GM19043 (cell line): ENCODE results near the gene BEAN1.
"Not testable (repeated sequence)": the region's sequence is repeated elsewhere in the genome, so short reads cannot be mapped to it uniquely, and the experiment has no call there.

Source experiments
- ATAC-seq: cut with Tn5 transposase; IDR thresholded peaks from one replicate; pipeline ENCODE4 v1.9.1; 2021; ENCODE audit warnings: low read depth; ENCODE audit not compliant: unreplicated experiment

BEAN1 gene

GRCh38 chr16:66438536-66438935, 11.4 kb downstream of the BEAN1 start:
- ATAC-seq, result no peak

GRCh38 chr16:66439051-66439730, 12.1 kb downstream of the BEAN1 start:
- no peak for ATAC-seq

GRCh38 chr16:66440271-66440802, 13.2 kb downstream of the BEAN1 start:
- no peak for ATAC-seq

- ATAC-seq, result no peak
These were observed 13.9 kb downstream of the BEAN1 start for GRCh38 chr16:66440970-66441369.

GRCh38 chr16:66441586-66442375, 14.7 kb downstream of the BEAN1 start:
- no peak for ATAC-seq

GRCh38 chr16:66442502-66443268, 15.6 kb downstream of the BEAN1 start:
- ATAC-seq, result no peak

GRCh38 chr16:66443269-66443652, 16.2 kb downstream of the BEAN1 start:
- no peak for ATAC-seq

- no peak for ATAC-seq
These were observed 17.0 kb downstream of the BEAN1 start for GRCh38 chr16:66444049-66444481.

GRCh38 chr16:66446737-66447136, 19.6 kb downstream of the BEAN1 start:
- no peak for ATAC-seq

- ATAC-seq, result no peak
These were observed 20.4 kb downstream of the BEAN1 start for GRCh38 chr16:66447491-66447890.

GRCh38 chr16:66451548-66451947, 24.5 kb downstream of the BEAN1 start:
- no peak for ATAC-seq

- not testable (repeated sequence) for ATAC-seq
These were observed 26.1 kb downstream of the BEAN1 start for GRCh38 chr16:66453230-66453629.

- ATAC-seq, result no peak
These were observed 27.7 kb downstream of the BEAN1 start for GRCh38 chr16:66454751-66455150.

GRCh38 chr16:66455970-66456369, 28.9 kb downstream of the BEAN1 start:
- no peak for ATAC-seq

GRCh38 chr16:66457888-66458287, 30.8 kb downstream of the BEAN1 start:
- ATAC-seq, result no peak

- no peak for ATAC-seq
These were observed 31.2 kb downstream of the BEAN1 start for GRCh38 chr16:66458292-66458691.

GRCh38 chr16:66458853-66459252, 31.8 kb downstream of the BEAN1 start:
- no peak for ATAC-seq

- ATAC-seq, result no peak
These were observed 32.8 kb downstream of the BEAN1 start for GRCh38 chr16:66459878-66460277.

GRCh38 chr16:66460703-66461102, 33.6 kb downstream of the BEAN1 start:
- ATAC-seq, result no peak

- ATAC-seq, result no peak
These were observed 35.8 kb downstream of the BEAN1 start for GRCh38 chr16:66462912-66463311.

GRCh38 chr16:66465946-66466345, 38.9 kb downstream of the BEAN1 start:
- not testable (repeated sequence) for ATAC-seq
